Stomach (tissue), 9 donors: ENCODE results near the gene LRRC55. TPM values are rescaled to one million over a fixed set of nuclear protein-coding genes. Genes with fewer than 3 reads are reported as not detected.

Source experiments
- DNase-seq, 2 donors: peaks; one replicate each; pipeline versions ENCODE4 v3.0.0 to v3.0.0-alpha.2; 2013 to 2019
- H3K27ac ChIP-seq, 5 donors: fragments of 200-600 bp in 4 of 5; sonication (generic) in 4 of 5; one replicate each; pipeline ENCODE4 v1.5.1; 2013 to 2019; ENCODE audit warnings: mild to moderate bottlenecking in 1 of 5, moderate library complexity in 1 of 5
- H3K27me3 ChIP-seq, 3 donors: fragments of 200-600 bp; sonication (generic); one replicate each; pipeline ENCODE4 v1.5.1; 2017 to 2019; ENCODE audit warnings: mixed run types in 1 of 3
- H3K36me3 ChIP-seq, 4 donors: fragments of 200-600 bp; sonication (generic); 1 replicate in 3 of 4; 2 replicates in 1 of 4; pipeline ENCODE4 v1.5.1; 2016 to 2019
- H3K4me1 ChIP-seq, 4 donors: fragments of 200-600 bp; sonication (generic); one replicate each; pipeline ENCODE4 v1.5.1; 2016 to 2019
- H3K4me3 ChIP-seq, 4 donors: fragments of 200-600 bp; sonication (generic) in 3 of 4; one replicate each; pipeline ENCODE4 v1.5.1; 2016 to 2019; ENCODE audit warnings: mild to moderate bottlenecking in 1 of 4
- H3K9me3 ChIP-seq, 4 donors: fragments of 200-600 bp; sonication (generic); one replicate each; pipeline ENCODE4 v1.5.1; 2016 to 2019
- EP300 ChIP-seq: sonication (generic); formaldehyde crosslinking; IDR thresholded peaks from one replicate; pipeline ENCODE4 v1.6.1; 2017; ENCODE audit warnings: antibody characterized with exemption
- POLR2A ChIP-seq, 4 donors: fragments of 450-650 bp; IDR thresholded peaks; one replicate each; pipeline ENCODE4 v1.6.1; 2016; ENCODE audit warnings: antibody characterized with exemption in 4 of 4, control low read depth in 2 of 4, mild to moderate bottlenecking in 1 of 4, moderate library complexity in 1 of 4
- POLR2AphosphoS5 ChIP-seq, 3 donors: sonication (generic); formaldehyde crosslinking; IDR thresholded peaks; one replicate each; pipeline ENCODE4 v1.6.1; 2016; ENCODE audit warnings: antibody characterized with exemption in 3 of 3
- WGBS, 5 donors: extraction: QIAGEN DNeasy Blood & Tissue Kit in 3 of 5; methylation state at CpG; one replicate each; pipeline versions ENCODE4 v1.1.5 to v1.1.7; 2013 to 2018; 5-methylcytosine and 5-hydroxymethylcytosine counted together
- intact Hi-C: fragments of 100-400 bp; cut with DNase I; formaldehyde crosslinking; loops from one replicate; pipeline ENCODE4 v1.15.1; 2023; ENCODE audit warnings: low total_unique reads
- polyA plus RNA-seq, 3 donors: library from polyadenylated mRNA; stranded (reverse); fragments of 200-250 nt; gene quantifications; one replicate each; pipeline ENCODE4 v1.2.3, GENCODE V29; 2013
- total RNA-seq, 5 donors: library from RNA; depleted of rRNA; stranded (reverse); fragments of >200 nt; gene quantifications; one replicate each; pipeline versions ENCODE4 v1.1.0 to v1.2.3, GENCODE V29; 2014 to 2016
- TF ChIP-seq, protein P1 (sequence below), 7 experiments: fragments of 450-650 bp in 4 of 7; fragments of 200-600 bp in 3 of 7; sonication (generic) in 3 of 7; IDR thresholded peaks; one replicate each; pipeline ENCODE4 v1.5.1; 2016 to 2019; ENCODE audit warnings: antibody characterized with exemption in 7 of 7, control low read depth in 2 of 7, mild to moderate bottlenecking in 1 of 7
- donor health status: healthy with polysubstance abuse.
- donor health status: Bipolar disorder and iron deficiency.
- donor health status: healthy.

LRRC55 gene
- total and polyA plus RNA-seq, 8 donors: 0.08 to 0.73 TPM; not detected in 6

DNA sequence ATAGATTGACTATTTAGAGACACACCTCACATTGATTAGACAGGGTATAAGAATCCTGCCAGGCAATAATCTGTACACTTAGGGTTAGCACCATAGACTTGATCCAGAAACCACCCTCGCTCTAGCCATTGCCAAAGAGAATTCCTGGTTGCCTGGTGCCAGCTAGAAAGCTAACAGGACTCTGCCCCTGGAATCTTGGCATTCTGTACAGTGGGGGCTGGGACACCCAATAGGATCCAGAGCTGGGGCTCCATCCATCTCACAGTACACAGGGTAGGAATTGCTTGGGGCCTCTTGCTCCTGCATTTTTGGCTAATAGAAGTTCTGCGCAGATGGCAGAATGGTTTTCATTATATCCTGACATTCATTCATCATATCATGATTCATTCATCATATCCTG lies 58.3 kb downstream of the LRRC55 start:
- no peak overlapping the region for H3K27ac ChIP-seq
- peaks cover 0 to 15% (median 6%) of the 10 kb centered on the region in 4 donors for H3K4me1 ChIP-seq
- DNase-seq: no peak
- no peaks in the 10 kb centered on the region for H3K36me3 ChIP-seq
- no peaks in the 10 kb centered on the region for H3K9me3 ChIP-seq
- intact Hi-C loops: no loop called here
- no peak overlapping the region for H3K4me3 ChIP-seq
- peaks cover 0 to 27% (median 0%) of the 10 kb centered on the region in 3 donors for H3K27me3 ChIP-seq
- no peak for TF ChIP-seq POLR2A (IDR thresholded peaks at IDR 0.05)
- TF ChIP-seq POLR2AphosphoS5 (IDR thresholded peaks at IDR 0.05): no peak
- TF ChIP-seq EP300: no peak
- TF ChIP-seq, protein P1, sequence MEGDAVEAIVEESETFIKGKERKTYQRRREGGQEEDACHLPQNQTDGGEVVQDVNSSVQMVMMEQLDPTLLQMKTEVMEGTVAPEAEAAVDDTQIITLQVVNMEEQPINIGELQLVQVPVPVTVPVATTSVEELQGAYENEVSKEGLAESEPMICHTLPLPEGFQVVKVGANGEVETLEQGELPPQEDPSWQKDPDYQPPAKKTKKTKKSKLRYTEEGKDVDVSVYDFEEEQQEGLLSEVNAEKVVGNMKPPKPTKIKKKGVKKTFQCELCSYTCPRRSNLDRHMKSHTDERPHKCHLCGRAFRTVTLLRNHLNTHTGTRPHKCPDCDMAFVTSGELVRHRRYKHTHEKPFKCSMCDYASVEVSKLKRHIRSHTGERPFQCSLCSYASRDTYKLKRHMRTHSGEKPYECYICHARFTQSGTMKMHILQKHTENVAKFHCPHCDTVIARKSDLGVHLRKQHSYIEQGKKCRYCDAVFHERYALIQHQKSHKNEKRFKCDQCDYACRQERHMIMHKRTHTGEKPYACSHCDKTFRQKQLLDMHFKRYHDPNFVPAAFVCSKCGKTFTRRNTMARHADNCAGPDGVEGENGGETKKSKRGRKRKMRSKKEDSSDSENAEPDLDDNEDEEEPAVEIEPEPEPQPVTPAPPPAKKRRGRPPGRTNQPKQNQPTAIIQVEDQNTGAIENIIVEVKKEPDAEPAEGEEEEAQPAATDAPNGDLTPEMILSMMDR (IDR thresholded peaks at IDR 0.05): no peak
- WGBS, 5 donors: 61 to 74% (median 64%) methylated on average over 2 of the region's 2 CpGs

DNA sequence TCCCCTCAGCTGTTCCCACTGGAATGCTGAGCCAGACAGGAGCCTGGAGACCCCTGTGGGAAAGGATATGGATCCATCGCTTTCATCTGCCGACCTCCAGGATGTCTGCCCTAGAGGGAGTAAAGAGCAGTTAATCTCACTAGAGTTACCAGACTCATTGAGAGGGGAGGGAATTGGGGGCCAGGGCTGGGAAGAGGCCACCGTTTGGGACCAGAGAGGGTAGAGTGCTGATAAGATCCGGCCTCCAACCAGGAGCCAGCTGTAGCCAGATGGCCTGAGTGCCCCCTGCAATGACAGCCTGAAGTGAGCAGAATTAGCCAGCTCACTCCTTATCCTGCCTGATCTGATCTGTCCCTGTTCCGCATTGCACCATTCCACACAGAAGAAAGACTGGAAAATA lies 59.0 kb downstream of the LRRC55 start:
- intact Hi-C loops: no loop called here
- H3K4me1 ChIP-seq: peaks cover 0 to 15% (median 6%) of the 10 kb centered on the region in 4 donors
- WGBS, 5 donors: 53 to 62% (median 59%) methylated on average over 5 of the region's 5 CpGs
- no peaks in the 10 kb centered on the region for H3K9me3 ChIP-seq
- peaks cover 0 to 20% (median 0%) of the 10 kb centered on the region in 3 donors for H3K27me3 ChIP-seq
- no peak overlapping the region for H3K27ac ChIP-seq
- H3K36me3 ChIP-seq: no peaks in the 10 kb centered on the region
- DNase-seq: no peak
- H3K4me3 ChIP-seq: no peak overlapping the region
- no peak for TF ChIP-seq EP300
- TF ChIP-seq, protein P1 (IDR thresholded peaks at IDR 0.05): no peak
- no peak for TF ChIP-seq POLR2A (IDR thresholded peaks at IDR 0.05)
- TF ChIP-seq POLR2AphosphoS5 (IDR thresholded peaks at IDR 0.05): no peak

Other genes starting within 250 kb of the LRRC55 start
- under 1 TPM in 1 of 5 donors, not detected in 4; 0.55 TPM for gene OR5AK2, start 193.0 kb upstream of the LRRC55 start, total RNA-seq
- not detected for gene OR5AK2, start 193.0 kb upstream of the LRRC55 start, polyA plus RNA-seq
- gene APLNR, start 55.3 kb downstream of the LRRC55 start, total RNA-seq: 10 to 100 TPM in 1 of 5 donors, 1 to 10 TPM in 2, not detected in 2; 2.3 to 12.1 (median 5.1) TPM
- 1 to 10 TPM in 1 of 3 donors, under 1 TPM in 2; 0.43 to 1.1 (median 1.00) TPM for gene APLNR, start 55.3 kb downstream of the LRRC55 start, polyA plus RNA-seq
- 100 to 1,000 TPM in 3 of 5 donors, 10 to 100 TPM in 2; 59.4 to 238 (median 126) TPM for gene TNKS1BP1, start 143.0 kb downstream of the LRRC55 start, total RNA-seq
- gene TNKS1BP1, start 143.0 kb downstream of the LRRC55 start, polyA plus RNA-seq: 100 to 1,000 TPM in 2 of 3 donors, 10 to 100 TPM in 1; 84.9 to 136 (median 111) TPM
- 10 to 100 TPM; 15.8 to 62.9 (median 41.9) TPM for gene SSRP1, start 153.9 kb downstream of the LRRC55 start, total RNA-seq
- 10 to 100 TPM; 43.5 to 58.8 (median 50.6) TPM for gene SSRP1, start 153.9 kb downstream of the LRRC55 start, polyA plus RNA-seq
- 1 to 10 TPM in 1 of 5 donors, under 1 TPM in 1, not detected in 3; 0.18 to 1.7 TPM for gene P2RX3, start 156.4 kb downstream of the LRRC55 start, total RNA-seq
- not detected for gene P2RX3, start 156.4 kb downstream of the LRRC55 start, polyA plus RNA-seq
- not detected for gene PRG3, start 199.2 kb downstream of the LRRC55 start, total RNA-seq
- gene PRG3, start 199.2 kb downstream of the LRRC55 start, polyA plus RNA-seq: not detected
- gene PRG2, start 208.7 kb downstream of the LRRC55 start, total RNA-seq: under 1 TPM in 1 of 5 donors, not detected in 4; 0.73 TPM
- gene PRG2, start 208.7 kb downstream of the LRRC55 start, polyA plus RNA-seq: under 1 TPM in 1 of 3 donors, not detected in 2; 0.25 TPM
- 10 to 100 TPM in 3 of 5 donors, 1 to 10 TPM in 2; 1.2 to 81.7 (median 10.5) TPM for gene SLC43A3, start 245.2 kb downstream of the LRRC55 start, total RNA-seq
- gene SLC43A3, start 245.2 kb downstream of the LRRC55 start, polyA plus RNA-seq: 10 to 100 TPM; 10.2 to 22.8 (median 15.0) TPM